NT2/D1 (cell line): ENCODE measurements around the gene TPPP2.

Source experiments
- YY1 ChIP-seq: IDR thresholded peaks from 2 replicates; pipeline ENCODE4 v1.6.1; 2011; ENCODE audit not compliant: insufficient read length, insufficient read depth
- ZNF274 ChIP-seq: IDR thresholded peaks from 2 replicates; pipeline ENCODE4 v1.6.1; 2011; ENCODE audit warnings: mild to moderate bottlenecking, low read depth, low read length

DNA sequence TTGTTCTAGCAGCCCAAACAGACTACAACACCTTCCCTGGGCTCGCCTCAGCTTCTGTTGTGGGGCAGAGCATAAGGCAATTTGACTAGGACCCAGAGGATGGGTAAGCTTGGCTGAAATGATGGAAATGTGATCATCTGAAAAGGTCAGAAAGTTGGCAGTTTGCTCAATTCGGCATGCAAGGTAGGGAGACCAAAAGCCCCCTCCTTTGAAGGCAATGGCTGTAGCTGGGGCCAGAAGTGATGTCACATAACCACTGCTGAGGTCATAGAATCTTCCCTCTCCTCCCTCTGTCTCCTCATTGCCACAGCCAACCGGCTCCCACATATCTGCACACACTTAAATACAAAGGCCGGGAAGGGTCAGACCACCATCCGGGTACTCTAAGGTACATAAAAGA is at the start of gene TPPP2:
- TF ChIP-seq ZNF274 (no peak), YY1 (no peak)
